CD4-positive, alpha-beta T cell treated with Interleukin-15 for 1 hour (primary cell): ENCODE data around the gene NUDT7.

Source experiments
- DNase-seq: peaks from one replicate; pipeline ENCODE4 v3.0.0-alpha.2; 2020

Gene NUDT7

DNA sequence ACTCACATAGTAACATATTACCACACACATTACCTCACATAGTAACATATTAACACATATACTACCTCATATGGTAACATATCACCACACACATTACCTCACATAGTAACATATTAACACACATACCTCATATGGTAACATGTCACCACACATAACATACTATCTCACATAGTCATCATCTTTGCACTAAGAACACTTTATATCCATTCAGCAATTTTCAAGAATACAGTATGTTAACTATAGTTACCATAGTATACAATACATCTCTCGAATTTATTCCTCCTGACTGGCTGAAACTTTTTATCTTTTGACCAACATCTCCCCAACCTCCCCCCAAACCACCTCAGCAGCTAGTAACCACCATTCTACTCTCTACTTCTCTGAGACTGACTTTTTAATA, 7.6 kb downstream of the NUDT7 start:
- DNase-seq = no peak

DNA sequence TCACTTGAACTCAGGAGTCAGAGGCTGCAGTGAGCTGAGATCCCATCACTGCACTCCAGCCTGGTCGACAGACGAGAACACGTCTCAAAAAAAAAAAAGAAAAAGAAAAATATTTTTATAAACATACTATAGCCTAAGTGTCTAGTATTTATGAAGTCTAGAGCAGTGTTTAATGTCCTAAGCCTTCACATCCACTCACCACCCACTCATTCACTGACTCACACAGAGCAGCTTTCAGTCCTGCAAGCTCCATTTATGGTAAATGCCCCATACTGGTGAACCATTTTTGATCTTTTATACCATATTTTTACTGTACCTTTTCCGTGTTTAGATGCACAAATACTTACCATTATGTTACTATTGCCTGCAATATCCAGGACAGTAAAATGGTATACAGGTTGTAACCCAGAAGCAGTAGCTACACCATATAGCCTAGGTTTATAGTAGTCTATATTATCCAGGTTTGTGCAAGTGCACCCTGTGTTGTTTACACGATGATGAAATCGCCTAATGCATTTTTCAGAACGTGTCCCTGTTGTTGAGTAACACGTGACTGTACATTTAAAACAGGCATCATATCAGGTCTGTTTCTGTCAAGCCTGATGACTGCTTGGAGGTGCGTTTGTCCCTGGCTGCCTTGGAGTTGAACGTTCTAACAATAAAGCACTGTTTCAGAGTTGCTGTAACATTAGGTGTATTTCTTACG, 10.1 kb downstream of the NUDT7 start:
- no peak for DNase-seq

DNA sequence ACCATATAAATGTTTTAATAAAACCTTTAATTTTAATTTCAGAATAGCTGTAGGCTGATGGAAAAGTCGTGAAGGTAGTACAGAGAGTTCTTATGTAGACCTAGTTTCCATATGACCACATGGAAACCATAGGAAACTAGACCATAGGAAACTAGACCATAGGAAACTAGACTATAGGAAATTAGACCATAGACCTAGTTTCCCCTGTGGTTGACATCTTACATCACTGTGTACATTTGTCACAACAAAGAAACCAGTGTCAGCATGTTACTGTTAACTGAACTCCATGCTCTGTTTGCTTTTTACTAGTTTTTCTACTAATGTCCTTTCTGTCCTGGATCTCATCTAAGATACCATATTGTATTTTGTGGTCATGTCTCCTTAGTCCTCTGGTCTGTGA, 14.6 kb downstream of the NUDT7 start:
- no peak for DNase-seq

DNA sequence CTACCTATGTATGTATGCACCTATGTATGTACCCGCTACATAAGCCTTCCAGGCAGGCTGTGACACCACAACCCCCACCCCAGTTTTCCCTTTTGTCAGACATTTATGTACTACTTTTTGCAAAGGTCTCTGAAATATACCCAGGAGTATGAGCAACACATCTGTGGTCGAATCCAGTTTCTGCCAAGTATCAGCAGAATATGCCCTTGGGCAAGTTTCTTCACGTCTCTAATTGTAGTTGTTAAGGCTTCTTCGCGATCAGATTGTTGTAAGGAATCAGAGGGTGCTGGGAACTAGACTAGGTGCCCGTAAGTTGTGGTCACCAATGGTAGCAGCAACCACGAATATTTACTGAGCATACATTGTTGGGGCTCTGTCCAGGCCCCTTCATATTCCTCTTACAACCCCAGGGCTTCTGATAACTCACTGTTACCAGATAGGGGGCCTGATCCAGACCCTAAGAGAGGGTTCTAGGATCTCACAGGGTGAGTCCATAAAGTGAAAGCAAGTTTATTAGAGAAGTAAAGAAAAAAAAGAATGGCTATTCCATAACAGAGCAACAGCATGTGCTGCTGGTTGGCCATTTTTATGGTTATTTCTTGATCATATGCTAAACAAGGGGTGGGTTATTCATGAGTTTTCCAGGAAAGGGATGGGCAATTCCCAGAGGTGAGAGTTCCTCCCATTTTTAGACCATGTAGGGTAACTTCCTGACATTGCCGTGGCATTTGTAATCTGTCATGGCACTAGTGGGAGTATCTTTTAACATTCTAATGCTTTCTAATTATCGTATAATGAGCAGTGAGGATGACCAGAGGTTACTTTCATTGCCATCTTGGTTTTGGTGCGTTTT, 16.6 kb downstream of the NUDT7 start:
- DNase-seq = no peak

DNA sequence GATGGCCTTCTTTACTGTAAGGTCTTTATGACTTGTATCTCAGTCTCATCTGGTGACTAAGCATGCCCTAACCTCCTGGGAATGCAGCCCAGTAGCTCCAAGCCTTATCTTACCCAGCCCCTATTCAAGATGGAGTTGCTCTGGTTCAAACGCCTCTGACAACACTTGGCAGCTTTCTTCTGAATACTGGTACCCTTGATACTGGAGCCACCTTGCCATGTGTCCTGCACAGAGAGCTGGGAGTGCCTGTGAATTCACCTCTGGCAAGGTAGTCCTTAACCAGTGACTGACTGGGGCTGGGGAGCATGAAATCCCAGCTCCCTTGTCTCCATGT, 17.2 kb downstream of the NUDT7 start:
- DNase-seq = no peak

DNA sequence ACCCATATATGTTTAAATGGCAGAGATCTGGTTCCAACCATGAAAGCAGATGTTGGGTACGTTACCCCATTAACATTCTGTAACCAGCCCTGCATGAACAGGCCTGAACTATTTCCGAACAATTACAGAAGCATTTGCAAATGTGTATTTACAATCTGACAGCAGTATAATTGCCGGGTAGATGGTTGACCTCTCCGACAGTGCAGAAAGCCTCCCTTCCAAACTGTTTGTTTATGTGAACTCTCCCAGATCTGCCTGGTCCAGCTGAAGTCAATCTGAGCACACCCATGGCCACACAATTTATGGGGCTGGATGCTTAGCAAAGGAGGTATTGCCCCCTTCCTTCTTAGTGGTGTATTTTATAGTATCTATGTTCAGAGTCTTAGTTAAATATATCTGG, 21.8 kb downstream of the NUDT7 start:
- no peak for DNase-seq

DNA sequence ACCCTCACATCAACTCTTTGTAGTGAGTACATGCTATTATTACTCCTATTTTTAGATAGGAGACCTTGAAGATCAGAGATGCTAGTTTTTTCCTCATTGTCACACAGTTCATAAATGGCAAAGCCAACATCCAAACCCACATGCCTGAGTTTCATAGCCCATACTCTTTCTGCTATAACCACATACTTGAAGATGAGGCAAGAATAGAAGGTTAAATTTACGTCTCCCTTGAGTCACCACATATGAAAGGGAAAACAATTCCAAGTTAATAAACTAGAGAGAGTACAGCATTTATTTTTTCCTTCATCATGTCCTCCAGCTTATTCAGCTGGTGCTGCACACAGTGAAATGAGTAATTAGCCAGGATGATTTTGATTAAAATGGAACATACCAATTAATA, 23.7 kb downstream of the NUDT7 start:
- DNase-seq = no peak

DNA sequence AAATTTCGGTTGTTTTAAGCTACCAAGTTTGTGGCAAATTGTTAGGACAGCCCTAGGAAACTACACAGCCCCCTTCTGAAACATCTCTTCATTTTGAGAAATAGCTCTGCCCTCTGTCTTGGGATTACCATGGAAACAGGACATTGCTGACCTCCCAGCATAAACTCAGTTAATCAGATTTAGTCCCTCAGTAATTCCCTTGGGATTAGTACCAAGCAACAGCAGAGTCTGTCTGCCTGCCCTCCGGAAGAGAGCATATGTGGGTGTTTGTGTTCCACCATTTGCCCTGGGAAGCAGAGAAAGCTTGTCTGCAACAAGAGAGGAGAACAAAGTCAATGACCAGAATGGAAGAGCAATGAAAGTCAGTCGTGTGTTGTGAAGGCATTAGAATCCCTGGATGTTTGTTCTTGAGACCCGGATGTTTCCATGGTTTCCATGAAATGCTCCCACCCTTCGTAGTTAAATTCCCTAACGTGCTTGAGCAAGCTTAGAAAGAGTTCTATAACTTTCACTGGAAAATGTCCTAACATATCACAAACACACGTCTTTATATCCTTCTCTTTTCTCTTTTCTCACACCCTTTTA, 26.2 kb downstream of the NUDT7 start:
- DNase-seq = no peak

DNA sequence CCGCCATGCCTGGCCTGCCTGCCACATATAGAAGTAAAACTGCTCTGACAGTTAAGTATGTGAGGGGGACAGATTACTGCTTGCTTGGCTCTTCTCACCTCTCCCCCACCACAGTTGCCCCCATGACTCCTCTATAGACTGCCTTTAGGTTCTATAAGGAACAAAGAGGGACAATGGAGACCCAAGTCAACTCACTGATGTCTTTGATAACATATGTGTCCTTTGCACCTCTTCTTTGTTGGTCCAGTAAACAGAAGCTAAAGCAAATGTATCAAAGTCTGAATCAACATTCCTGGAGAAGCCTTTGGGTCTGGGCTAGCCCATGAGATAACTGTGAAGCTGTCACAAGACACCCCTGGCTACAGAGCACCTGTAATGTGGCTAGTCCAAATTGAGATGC, 27.1 kb downstream of the NUDT7 start:
- DNase-seq = no peak

DNA sequence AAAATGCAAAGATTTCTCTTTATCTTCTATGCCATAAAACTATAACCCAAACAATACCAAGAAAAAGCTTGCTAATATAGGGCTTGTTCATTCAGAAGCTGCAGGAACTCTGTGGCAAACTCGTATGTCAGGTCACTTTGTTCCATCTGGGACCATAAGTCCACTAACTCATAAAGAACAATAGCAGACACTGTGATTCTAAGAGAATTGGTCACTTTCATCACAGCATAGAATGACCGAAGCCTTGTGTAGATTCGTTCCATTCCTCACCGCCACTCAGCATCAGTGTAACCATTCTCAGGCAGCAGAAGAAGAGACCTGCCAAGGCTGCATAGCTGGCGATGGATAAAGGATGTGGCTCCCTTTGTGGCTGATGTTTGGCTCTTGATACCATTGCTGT, 35.7 kb downstream of the NUDT7 start:
- DNase-seq = no peak

DNA sequence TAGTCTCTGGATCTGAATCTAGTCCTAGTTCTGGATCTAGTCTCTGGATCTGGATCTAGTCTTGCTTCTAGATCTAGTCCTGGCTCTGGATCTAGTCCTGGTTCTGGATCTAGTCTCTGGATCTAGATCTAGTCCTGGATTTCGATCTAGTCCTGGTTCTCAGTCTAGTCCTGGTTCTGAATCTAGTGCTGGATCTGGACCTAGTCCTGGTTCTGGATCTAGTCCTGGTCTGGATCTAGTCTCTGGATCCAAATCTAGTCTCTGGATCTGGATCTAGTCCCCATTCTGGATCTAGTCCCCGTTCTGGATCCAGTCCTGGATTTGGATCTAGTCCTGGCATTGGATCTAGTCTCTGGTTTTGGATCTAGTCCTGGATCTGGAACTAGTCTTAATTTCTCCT, 36.2 kb downstream of the NUDT7 start:
- DNase-seq = no peak

DNA sequence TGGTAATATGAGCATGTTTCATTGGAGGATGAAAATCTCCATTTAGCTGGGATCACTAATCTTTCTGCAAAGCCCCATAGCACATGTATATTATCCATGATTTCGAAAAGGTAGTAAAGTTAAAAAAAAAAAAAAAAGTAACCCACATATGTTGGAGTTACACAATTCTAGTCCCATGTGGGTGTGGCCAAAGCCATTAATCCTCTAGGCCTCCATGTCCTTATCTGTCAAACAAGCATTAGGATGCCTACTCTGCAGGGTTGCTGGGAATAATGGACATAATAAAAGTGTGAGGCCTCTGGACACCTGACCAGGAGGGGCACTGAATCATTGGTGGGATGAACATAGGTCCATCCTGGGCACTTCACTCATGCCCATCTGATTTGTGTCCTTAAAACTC, 36.9 kb downstream of the NUDT7 start:
- DNase-seq = no peak

DNA sequence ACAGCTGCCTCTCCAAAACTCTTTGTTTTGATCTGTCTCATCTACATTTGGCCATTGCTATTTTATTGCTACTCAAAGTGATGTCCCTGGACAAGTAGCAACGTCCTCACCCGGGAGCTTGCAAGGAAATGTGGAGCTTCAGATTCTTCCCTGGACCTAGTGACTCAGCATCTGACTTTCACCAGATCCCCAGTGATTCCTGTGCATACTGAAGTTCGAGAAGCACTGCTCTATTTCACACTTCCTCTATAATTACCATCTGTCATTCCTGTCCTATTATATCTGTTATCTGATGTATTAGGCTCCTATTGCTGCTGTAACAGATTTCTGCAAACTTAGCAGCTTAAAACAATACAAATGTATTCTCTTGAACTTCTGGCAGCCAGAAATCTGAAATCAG, 37.5 kb downstream of the NUDT7 start:
- no peak for DNase-seq

DNA sequence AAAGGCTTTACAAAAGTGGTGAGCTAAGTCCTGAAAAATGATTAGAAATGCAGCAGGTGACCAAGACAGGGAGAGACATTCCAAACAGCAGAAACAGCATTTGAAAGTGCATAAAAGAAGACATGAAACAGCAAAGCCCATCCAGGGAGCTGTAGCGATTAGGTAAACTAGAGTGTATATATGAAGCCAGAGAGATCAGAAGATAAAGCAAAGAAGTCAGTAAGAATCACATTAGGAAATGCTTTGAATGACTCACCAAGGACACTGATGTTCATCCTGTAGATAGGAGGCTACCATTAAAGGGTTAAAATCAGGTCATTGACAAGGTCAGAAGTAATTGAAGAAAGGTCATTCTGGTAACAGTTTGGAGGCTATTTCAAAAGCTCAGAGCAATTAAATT, 38.5 kb downstream of the NUDT7 start:
- DNase-seq = no peak

DNA sequence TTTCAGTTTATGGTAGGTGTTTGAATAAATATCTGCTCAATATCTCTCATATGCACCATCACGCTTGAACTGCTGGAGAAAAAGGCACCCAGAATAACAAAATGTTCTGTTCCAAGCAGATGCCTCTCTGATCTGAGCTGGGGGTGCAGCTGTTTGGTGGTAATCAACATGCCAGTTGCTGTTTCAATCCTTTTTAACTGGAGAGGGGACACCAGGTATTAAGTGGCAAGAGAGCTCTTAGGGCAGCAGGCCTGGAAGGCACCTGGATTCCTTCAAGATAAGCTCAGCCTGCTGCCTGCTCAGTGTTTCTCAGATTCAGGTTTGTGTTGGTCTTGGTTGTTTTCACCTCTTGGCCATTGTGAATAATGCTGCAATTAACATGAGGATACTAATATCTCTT, 38.9 kb downstream of the NUDT7 start:
- no peak for DNase-seq

DNA sequence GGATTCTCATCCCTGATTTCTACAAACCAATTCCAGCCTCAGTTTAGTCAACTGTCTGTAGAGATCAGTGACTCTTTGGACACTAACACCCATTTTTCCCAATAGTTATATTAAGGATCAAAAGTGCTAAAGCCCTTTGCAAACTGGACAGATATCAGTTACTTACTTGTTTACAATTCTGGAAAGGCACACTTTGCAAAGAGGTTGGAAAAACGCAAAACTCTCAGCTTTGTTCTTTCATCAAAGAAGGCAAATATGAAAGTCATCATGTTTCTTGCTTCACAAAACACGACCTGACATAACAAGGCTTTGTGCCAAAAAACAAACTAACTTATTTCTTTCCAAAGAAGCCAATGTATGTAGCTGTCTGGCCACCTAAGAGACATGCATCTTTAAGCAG, 39.9 kb downstream of the NUDT7 start:
- no peak for DNase-seq

DNA sequence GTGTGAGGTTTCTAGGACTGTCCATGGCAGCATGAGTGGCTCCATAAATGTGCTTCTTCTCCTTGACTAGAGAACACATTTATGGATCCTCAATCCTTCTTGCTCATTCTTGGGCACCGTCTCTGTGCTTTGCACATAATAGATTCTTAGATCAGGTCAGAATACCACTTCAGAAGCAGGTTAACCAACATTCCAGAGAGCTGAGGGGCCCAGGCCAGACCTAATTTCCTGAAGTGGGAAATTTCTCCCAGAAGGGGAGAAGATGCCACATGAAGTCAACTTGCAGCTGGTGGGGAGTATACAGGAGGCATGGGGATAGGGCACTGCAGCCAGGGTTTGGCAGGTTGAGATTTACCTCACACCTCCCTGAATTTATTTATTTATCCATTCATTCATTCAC, 41.7 kb downstream of the NUDT7 start:
- no peak for DNase-seq

DNA sequence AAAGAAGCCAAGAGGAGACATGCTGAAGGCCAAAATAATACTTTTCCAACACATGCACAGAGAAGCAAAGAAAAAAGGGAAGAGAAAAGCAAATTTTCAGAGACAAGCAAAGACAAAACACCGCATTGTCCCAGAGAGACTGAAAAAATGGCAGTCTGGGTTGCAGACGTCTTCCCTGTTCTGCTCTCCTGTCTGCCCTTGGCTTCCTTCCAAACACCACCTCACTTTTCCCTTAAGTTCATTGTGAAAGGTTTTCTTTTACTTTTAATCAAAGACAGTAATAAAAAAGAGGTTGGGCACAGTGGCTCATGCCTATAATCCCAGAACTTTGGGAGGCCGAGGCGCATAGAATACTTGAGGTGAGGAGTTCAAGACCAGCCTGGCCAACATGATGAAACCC, 44.9 kb downstream of the NUDT7 start:
- no peak for DNase-seq

DNA sequence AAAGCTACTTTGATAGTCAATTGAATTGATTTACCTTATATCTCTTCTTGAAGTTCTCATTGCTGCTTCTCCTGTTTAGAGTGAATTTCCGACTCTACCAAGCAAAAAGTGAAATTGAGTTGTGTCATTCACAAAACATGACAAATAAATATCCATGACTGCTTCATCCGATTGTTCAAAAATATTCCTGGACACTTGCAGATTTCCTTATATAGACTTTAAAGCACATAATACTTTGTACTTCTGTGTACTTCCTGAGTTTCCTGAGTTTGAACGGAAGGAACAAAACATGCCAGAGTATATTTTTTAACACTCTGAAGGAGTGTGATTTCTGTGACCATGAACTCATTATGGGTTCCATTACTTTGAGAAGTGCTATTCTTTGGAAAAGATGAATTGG, 45.5 kb downstream of the NUDT7 start:
- DNase-seq = no peak

DNA sequence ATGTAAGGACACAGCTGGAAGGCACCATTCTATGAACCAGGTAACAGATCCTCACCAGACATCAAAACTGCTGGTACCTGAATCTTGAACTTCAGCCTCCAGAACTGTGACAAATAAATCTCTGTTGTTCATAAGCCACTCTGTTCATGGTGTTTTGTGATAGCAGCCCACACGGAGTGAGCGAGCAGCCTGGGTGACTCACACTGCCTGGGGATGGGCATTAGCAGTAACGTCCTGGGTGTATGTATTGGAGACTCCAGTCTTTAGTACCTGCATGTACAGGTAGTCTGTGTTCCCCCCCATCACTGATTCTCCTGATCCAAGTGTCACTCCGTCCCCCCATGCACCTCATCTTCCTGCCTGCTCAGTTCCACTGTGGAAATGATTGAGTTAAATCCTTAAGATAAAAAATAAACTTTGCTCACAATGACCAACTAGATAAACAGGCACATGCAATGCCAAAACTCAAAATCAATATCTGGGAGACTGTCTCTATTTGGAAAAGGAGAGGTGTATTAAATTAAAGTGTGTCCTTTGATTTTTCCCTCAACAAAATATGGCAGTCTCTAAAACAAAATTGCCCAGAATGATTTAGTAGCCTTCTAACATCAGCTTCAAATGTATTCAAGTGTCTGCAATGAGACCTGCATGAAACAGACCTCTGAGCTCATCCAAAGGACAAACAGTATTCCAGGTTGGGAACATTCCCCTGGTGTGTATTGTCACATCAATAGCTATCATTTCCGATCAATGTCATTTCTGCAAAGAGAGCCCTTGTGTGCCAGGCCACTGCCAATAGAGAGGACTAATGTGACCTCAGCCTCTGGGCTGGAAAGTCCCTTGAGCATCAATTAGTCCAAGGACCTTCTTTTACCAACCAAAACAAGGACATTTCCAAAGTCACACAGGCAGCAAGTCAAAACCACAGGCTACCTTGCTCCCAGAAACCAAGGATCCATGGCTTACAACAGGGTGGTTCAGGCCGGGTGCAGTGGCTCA, 53.9 kb downstream of the NUDT7 start:
- no peak for DNase-seq

DNA sequence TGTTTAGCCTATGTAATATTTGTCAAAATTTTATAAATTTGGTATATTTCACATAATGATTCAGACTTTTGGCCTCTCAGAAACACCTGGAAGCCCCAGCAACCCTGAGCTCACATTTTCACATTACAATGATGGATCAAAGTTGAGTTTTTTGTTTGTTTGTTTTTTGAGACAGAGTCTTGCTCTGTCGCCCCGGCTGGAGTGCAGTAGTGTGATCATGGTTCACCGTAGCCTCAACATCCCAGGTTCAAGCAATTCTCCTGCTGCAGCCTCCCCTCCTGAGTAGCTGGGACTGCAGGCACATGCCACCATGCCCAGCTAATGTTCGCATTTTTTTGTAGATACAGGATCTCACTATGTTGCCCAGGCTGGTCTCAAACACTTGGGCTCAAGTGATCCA, 55.4 kb downstream of the NUDT7 start:
- no peak for DNase-seq

DNA sequence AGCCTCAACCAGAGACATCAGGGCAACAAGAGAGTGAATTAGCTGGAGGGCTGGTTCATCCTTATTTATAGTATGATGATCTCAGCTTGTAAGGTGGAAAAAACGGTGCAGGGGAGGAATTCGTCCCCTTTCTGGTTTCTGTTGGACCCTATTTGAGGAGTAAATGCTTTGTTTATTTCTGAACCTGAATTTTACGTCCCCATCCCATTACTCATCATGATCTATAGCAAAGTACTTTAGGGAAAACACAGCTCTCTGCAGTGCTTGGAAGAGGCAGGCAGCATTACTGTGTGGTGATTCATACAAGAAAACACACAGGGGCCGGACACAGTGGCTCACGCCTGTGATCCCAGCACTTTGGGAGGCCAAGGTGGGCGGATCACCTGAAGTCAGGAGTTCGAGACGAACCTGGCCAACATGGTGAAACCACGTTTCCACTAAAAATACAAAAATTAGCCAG, 58.1 kb downstream of the NUDT7 start:
- DNase-seq = no peak

DNA sequence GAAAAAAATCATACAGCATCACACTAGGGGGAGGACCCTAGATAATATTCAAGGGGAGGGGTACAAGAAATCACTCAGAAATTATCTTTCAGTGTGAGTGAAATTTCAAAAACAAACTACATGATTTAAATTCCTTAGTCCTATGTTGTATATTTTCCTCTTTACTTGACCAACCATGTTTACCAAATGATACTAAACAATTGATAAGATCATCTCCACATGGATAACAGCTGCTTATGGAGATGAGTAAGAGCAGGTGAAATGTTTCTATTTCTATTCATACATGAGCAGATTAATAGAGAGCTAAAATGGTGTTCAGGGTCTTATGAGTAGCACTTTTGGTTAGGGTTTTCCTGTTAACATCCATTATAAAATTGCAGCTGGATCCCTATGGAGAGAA, 58.8 kb downstream of the NUDT7 start:
- DNase-seq = no peak
